Small intestine (tissue), 7 donors: ENCODE measurements around the gene HORMAD1. TPM values are rescaled to one million over a fixed set of nuclear protein-coding genes. Genes with fewer than 3 reads are reported as not detected.

Experiments
- DNase-seq, 2 donors: peaks; one replicate each; pipeline versions ENCODE4 v3.0.0 to v3.0.0-alpha.2; 2013
- FAIRE-seq: peaks from 2 replicates; lab custom pipeline; 2012; peaks lifted over from hg19 to GRCh38; lab: Jason Lieb, UNC
- H3K27ac ChIP-seq, 3 donors: one replicate each; pipeline ENCODE4 v1.5.1; 2013; ENCODE audit warnings: low read length in 2 of 3, mild to moderate bottlenecking in 2 of 3, control low read depth in 1 of 3, inconsistent platforms in 1 of 3, low read depth in 1 of 3, moderate library complexity in 1 of 3
- H3K27me3 ChIP-seq, 3 donors: one replicate each; pipeline ENCODE4 v1.6.1; 2013; ENCODE audit warnings: low read length in 3 of 3, inconsistent platforms in 1 of 3; ENCODE audit not compliant: control insufficient read depth in 3 of 3, insufficient read depth in 3 of 3
- H3K36me3 ChIP-seq, 3 donors: one replicate each; pipeline ENCODE4 v1.6.1; 2013; ENCODE audit warnings: low read length in 3 of 3, inconsistent platforms in 1 of 3, low read depth in 1 of 3, mild to moderate bottlenecking in 1 of 3, moderate library complexity in 1 of 3; ENCODE audit not compliant: control insufficient read depth in 3 of 3, insufficient read depth in 2 of 3
- H3K4me1 ChIP-seq, 3 donors: one replicate each; pipeline ENCODE4 v1.6.1; 2013; ENCODE audit warnings: low read length in 2 of 3, inconsistent platforms in 1 of 3, low read depth in 1 of 3, mild to moderate bottlenecking in 1 of 3, moderate library complexity in 1 of 3; ENCODE audit not compliant: control insufficient read depth in 3 of 3, insufficient read depth in 2 of 3
- H3K4me3 ChIP-seq, 3 donors: one replicate each; pipeline ENCODE4 v1.5.1; 2013; ENCODE audit warnings: low read length in 3 of 3, control low read depth in 1 of 3, inconsistent platforms in 1 of 3, low read depth in 1 of 3, mild to moderate bottlenecking in 1 of 3, moderate library complexity in 1 of 3
- H3K9me3 ChIP-seq, 2 donors: one replicate each; pipeline ENCODE4 v1.6.1; 2013; ENCODE audit warnings: low read depth in 1 of 2, low read length in 1 of 2; ENCODE audit not compliant: control insufficient read depth in 2 of 2, insufficient read depth in 1 of 2
- WGBS, 3 donors: extraction: QIAGEN DNeasy Blood & Tissue Kit; methylation state at CpG; one replicate each; pipeline ENCODE4 v1.1.7; 2013; 5-methylcytosine and 5-hydroxymethylcytosine counted together
- polyA plus RNA-seq, 4 donors: library from polyadenylated mRNA; stranded (reverse) in 3 of 4; unstranded in 1 of 4; fragments of 200-250 nt in 3 of 4; fragments of 120-200 nt in 1 of 4; gene quantifications; one replicate each; pipeline versions ENCODE4 v1.2.1 to v1.2.3, GENCODE V29; 2013
- donor health status: healthy with polysubstance abuse.
- donor health status: control.
- donor health status: control.
- donor health status: Bipolar disorder and iron deficiency.
- donor health status: healthy.

HORMAD1 gene
- polyA plus RNA-seq, 4 donors = 0.07 TPM; not detected in 2

DNA sequence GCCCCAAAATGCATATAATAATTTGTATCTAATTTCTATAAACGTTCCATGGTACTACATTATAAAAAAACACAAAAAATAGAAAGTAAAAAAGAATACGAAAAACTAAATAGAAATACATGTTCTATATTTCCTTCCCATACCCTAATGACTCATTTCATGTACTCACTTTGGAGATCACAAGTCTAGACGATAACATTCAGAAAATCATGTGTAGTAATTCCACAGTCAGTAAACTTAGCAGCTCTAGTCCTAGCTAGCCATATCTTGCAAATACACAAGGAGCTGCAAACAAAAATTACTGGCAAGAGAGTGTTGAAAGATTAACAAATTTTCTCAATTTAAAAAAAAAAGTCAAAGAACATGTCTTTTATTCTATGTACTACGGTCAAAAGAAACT is 25.1 kb downstream of the HORMAD1 start:
- peaks cover 3 to 16% (median 9%) of the 10 kb centered on the region in 3 donors for H3K36me3 ChIP-seq
- no peaks in the 10 kb centered on the region for H3K4me1 ChIP-seq
- H3K9me3 ChIP-seq = no peaks in the 10 kb centered on the region
- H3K4me3 ChIP-seq = no peak overlapping the region
- H3K27me3 ChIP-seq = no peaks in the 10 kb centered on the region
- DNase-seq (peak; percentile 16 to 27), FAIRE-seq (no peak)
- H3K27ac ChIP-seq = peak overlapping the region in 1 of 3 donors; percentile 11
- 28 to 61% (median 47%) methylated on average over 4 of the region's 4 CpGs for WGBS, 3 donors

DNA sequence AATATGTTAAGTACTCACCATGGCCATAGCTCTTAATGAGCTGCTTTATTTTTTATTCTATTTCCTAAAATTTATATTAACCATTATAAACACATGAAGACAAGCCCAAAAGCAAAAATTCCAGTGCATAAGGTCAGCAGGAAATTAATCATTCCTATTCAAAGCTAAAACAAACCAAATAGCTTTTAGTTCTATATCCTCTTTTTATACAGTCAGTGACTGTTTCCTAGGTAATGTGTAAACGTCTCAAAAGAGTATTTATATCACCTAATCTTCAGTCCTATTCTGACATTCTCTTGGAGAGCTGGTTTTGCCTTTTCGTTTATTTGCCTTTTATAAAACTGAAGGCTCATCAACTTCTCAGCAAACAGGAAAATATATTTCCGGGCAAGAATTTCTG is 28.0 kb downstream of the HORMAD1 start:
- 72 to 85% (median 74%) methylated on average over 3 of the region's 3 CpGs for WGBS, 3 donors
- Histone ChIP-seq H3K9me3 (no peaks in the 10 kb centered on the region), H3K4me3 (no peak overlapping the region), H3K4me1 (no peaks in the 10 kb centered on the region), H3K36me3 (peaks cover 3 to 28% (median 15%) of the 10 kb centered on the region in 3 donors), H3K27me3 (no peaks in the 10 kb centered on the region), H3K27ac (no peak overlapping the region)
- no peak for FAIRE-seq
- DNase-seq = no peak

- WGBS, 3 donors = 81 to 100% (median 82%) methylated on average over 1 of the region's 1 CpG
- DNase-seq (no peak), FAIRE-seq (no peak)
- Histone ChIP-seq H3K36me3 (peaks cover 6 to 36% (median 15%) of the 10 kb centered on the region in 3 donors), H3K27ac (no peak overlapping the region), H3K4me1 (no peaks in the 10 kb centered on the region), H3K9me3 (no peaks in the 10 kb centered on the region), H3K4me3 (no peak overlapping the region), H3K27me3 (no peaks in the 10 kb centered on the region)
Measured at GRCh38 chr1:150688763-150689162, 31.9 kb downstream of the HORMAD1 start.

DNA sequence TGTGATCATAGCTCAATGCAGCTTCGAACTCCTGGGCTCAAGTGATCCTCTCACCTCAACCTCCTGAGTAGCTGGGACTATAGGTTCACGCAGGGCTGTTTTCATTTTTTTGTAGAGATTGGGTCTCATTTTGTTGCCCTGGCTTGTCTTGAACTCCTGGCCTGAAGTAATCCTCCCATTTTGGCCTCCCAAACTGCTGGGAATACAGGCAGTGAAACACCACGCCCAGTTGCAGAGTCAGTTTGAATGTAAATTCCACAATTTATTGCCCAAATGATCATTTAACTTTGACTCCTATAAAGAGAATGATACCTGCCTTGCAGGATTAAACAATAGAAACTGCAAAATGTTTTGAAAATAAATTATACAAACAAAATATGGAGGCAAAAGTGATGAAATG is 34.4 kb downstream of the HORMAD1 start:
- 83 to 90% (median 87%) methylated on average over 3 of the region's 3 CpGs for WGBS, 3 donors
- H3K4me1 ChIP-seq = no peaks in the 10 kb centered on the region

DNA sequence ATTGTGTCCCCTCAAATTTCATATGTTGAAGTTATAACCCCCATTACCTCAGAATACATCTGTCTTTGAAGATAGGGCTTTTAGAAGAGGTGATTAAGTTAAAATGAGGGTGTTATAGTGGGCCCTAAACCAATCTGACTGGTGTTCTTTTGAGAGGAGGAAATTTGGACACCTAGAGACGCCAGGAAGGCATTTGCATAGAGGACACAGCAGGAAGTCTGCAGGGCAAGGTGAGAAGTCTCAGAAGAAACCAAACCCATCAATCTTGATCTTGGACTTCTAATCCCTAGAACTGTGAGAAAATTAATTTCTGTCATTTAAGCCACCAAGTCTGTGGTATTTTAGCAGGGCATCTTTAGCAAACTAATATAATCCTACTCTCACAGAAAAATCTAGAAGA is 36.8 kb downstream of the HORMAD1 start:
- Histone ChIP-seq H3K27me3 (no peaks in the 10 kb centered on the region), H3K9me3 (no peaks in the 10 kb centered on the region), H3K4me3 (no peak overlapping the region), H3K36me3 (peaks cover 3 to 35% (median 4%) of the 10 kb centered on the region in 3 donors), H3K4me1 (no peaks in the 10 kb centered on the region), H3K27ac (no peak overlapping the region)
- DNase-seq (no peak), FAIRE-seq (no peak)
- WGBS, 3 donors = 45 to 70% (median 61%) methylated on average over 1 of the region's 1 CpG

More for the DNA sequence above, 34.4 kb downstream of the HORMAD1 start:
- H3K36me3 ChIP-seq = peaks cover 3 to 38% (median 10%) of the 10 kb centered on the region in 3 donors
- no peak overlapping the region for H3K4me3 ChIP-seq
- H3K9me3 ChIP-seq = no peaks in the 10 kb centered on the region
- H3K27ac ChIP-seq = no peak overlapping the region
- FAIRE-seq (no peak), DNase-seq (no peak)
- H3K27me3 ChIP-seq = no peaks in the 10 kb centered on the region

DNA sequence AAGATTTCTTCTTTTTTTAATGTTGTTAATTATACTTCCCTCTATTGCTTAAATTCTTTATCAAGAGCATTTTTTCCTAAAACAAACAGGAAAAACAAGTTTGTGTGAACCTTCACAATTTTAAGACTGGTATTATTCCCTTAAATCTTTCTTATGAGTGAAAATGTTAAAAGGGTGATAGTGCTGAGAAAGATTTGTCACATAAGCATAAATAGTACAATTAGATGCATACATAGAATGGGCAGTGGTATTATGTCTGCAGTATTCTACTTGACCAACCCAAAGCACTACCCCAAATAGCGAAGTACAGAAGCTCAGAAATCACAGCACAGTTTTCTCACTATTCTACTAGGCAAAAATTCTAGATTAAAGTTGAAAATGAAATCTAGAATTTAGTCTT is 41.7 kb downstream of the HORMAD1 start:
- Histone ChIP-seq H3K4me3 (no peak overlapping the region), H3K27ac (no peak overlapping the region), H3K27me3 (no peaks in the 10 kb centered on the region), H3K4me1 (no peaks in the 10 kb centered on the region), H3K9me3 (no peaks in the 10 kb centered on the region), H3K36me3 (peaks cover 0 to 53% (median 2%) of the 10 kb centered on the region in 3 donors)
- DNase-seq (no peak), FAIRE-seq (no peak)
- WGBS, 3 donors = 96 to 100% (median 97%) methylated on average over 1 of the region's 1 CpG

GRCh38 chr1:150674881-150675280 is 45.8 kb downstream of the HORMAD1 start:
- 93 to 95% (median 94%) methylated on average over 4 of the region's 4 CpGs for WGBS, 3 donors
- H3K4me3 ChIP-seq = no peak overlapping the region
- no peaks in the 10 kb centered on the region for H3K9me3 ChIP-seq
- DNase-seq (no peak), FAIRE-seq (no peak)
- peaks cover 0 to 56% (median 2%) of the 10 kb centered on the region in 3 donors for H3K36me3 ChIP-seq
- H3K4me1 ChIP-seq = no peaks in the 10 kb centered on the region
- H3K27me3 ChIP-seq = no peaks in the 10 kb centered on the region
- H3K27ac ChIP-seq = no peak overlapping the region

DNA sequence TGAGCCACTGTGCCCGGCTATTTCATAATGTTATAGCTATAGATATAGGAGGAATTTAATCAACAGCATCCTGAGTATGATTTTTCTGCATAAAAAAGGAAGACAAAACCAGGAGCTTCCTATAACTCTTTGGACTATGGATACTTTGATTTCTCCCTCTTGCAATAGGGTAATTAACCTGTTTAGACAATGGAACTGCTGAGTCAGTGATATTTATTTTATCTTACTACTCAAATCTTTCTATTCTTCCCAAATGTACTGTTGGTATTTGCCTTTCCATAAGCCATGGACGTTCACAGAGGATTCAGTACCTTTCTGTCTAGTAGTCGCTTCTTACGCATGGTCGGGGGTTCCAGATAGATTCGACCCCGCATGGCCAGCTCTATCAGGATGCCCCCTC is 57.4 kb downstream of the HORMAD1 start:
- Histone ChIP-seq H3K36me3 (peaks cover 2 to 22% (median 4%) of the 10 kb centered on the region in 3 donors), H3K9me3 (peaks cover 0 to 3% of the 10 kb centered on the region in 2 donors), H3K27me3 (no peaks in the 10 kb centered on the region), H3K4me3 (no peak overlapping the region), H3K27ac (no peak overlapping the region), H3K4me1 (no peaks in the 10 kb centered on the region)
- FAIRE-seq = no peak
- 89 to 95% (median 94%) methylated on average over 7 of the region's 7 CpGs for WGBS, 3 donors
- DNase-seq = no peak

GRCh38 chr1:150662811-150663210 is 57.9 kb downstream of the HORMAD1 start:
- Histone ChIP-seq H3K4me3 (no peak overlapping the region), H3K36me3 (peaks cover 2 to 25% (median 4%) of the 10 kb centered on the region in 3 donors), H3K27ac (no peak overlapping the region), H3K9me3 (no peaks in the 10 kb centered on the region), H3K4me1 (no peaks in the 10 kb centered on the region), H3K27me3 (no peaks in the 10 kb centered on the region)
- FAIRE-seq (no peak), DNase-seq (no peak)
- 97 to 98% (median 97%) methylated on average over 9 of the region's 9 CpGs for WGBS, 3 donors
